Activated naive CD8-positive, alpha-beta T cell treated with anti-CD3 and anti-CD28 coated beads, Interleukin-2, amount 50 U/mL, for 16 hours (primary cell): Measurements from ENCODE around the gene MPRIP.
"Not testable (repeated sequence)": the region's sequence is repeated elsewhere in the genome, so short reads cannot be mapped to it uniquely, and the experiment has no call there.

ENCODE experiments used
- DNase-seq: peaks from one replicate; pipeline ENCODE4 v3.0.0-alpha.2; 2020; ENCODE audit warnings: low read depth, low spot score

The MPRIP gene

DNA sequence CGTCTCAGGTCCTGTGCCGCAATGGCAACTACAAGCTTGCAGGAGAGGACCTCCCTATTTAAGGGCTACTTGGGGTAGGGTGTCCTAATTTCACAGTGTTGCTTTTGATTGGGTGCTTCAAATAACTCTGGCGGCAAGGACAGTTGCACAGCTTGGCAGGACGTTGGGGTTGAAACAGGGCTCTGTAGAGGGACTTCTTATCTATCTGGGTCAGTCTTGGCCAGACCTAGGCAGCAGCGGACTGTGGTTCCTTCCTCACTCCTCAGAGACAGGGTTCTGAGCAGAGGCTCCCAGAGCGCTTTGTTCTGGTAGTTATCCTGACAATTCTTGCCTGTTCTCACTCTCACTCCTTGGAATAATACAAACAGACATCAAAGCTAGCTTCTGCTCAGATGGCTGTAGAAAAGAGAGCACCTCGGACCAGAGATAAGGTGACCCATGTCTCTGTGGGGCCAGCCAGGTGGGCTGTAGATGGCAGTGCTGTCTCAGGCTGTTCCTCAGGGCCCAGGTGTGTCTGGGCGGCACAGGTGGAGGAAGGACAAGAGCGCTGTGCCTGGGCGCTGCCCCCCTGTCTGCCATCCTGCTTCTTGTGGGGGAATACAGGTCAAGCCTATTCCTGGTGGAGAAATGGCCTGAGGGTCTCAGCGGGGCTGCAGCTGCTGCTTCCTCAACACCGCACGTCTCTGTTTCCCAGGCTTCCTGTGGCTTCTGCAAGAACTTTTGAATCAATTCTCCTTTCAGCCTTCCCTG is 102.8 kb downstream of the MPRIP start:
- DNase-seq = no peak

GRCh38 chr17:17146786-17147406 is 104.6 kb downstream of the MPRIP start:
- DNase-seq = no peak

GRCh38 chr17:17147821-17148220 is 105.6 kb downstream of the MPRIP start:
- no peak for DNase-seq

- no peak for DNase-seq
These were observed 107.5 kb downstream of the MPRIP start for GRCh38 chr17:17149520-17150447.

DNA sequence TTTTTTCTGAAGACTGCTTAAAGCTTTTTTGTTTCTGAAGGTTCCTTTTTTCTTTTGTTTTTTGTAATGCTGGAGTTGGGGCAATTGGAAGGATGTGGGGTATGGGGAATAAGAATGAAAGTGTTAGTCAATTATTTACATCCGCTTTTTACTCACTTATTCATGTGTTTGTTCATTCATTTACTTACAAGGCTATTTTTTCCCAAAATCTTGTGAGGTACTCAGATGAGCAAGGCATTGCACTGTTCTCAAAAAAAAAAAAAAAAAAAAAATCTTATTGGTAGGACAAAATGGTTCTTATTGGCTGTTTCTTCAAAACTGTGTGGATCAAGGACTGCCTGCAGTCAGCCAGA is 108.2 kb downstream of the MPRIP start:
- no peak for DNase-seq

DNA sequence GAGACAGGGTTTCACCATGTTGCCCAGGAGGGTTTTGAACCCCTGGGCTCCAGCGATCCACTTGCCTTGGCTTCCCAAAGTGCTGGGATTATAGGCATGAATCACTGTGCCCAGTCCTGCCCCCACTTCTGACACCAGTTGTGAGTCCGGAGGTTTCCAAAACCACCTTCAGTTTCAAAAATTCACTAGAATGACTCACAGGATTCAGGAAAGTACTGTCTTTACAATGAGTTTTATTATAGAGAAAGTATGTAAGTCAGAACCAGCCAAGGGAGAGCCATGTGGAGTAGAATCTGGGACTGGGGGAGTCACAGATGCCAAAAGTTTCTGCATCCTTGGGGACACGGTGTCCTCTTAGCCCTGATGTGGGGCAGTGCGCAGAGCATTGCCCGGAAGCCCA is 108.8 kb downstream of the MPRIP start:
- no peak for DNase-seq

DNA sequence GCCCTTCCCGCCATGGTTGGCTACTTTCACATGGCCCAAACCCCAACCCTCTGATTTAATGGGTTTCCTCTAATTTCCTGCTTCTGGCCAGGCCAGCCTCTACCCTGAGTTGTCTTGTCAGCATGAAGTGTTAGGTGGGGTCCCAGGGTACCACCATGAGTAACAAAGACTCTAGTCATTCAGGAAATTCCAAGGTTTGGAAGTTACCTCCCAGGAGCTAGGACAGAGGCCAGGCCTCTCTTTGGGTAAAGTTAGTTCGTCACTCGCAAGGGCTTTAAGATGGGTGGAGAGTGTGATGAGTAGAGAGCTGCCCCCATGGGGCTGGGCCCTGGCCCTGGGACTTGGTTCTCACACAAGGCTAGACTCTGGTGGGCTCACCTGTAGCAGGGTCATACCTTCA is 109.3 kb downstream of the MPRIP start:
- no peak for DNase-seq

GRCh38 chr17:17151962-17152361 is 109.7 kb downstream of the MPRIP start:
- no peak for DNase-seq

DNA sequence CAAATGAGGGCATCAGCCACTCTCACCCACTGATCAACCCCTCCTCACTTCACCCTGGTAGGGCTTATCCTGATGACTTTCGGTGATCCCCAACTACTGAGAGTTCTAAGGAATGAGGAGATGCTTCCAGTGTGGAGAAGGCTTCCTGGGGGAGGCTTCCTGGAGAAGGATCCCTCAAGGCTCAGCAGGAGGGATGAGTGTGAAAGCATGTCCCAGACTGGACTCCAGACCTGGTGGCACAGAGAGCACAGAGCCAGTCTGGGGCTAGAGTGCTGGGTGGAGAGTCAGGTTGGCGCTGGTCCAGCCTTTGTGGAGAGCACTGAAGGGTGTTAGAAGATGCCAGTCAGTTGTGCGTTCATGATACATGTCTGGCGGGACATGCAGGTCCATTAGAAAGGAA is 110.1 kb downstream of the MPRIP start:
- no peak for DNase-seq

DNA sequence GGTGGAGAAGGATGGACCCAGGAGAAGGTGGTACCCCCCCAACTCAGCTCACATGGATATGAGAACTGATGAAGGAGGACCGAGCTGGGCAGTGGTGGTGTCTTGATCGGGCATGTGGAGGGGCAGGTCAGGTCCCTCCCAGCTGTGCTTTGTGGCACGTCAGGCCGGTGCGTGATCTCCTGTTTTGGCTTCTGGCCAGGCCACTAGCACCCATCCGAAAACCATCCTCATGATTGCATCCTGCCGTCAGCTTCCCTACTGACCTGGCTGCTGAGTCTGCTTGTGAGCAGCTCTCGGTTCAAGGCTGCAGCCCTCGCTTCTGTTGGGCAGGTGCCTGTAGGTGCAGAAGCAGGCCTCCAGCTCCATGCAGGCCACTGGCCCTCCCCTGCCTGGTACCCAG is 110.8 kb downstream of the MPRIP start:
- DNase-seq = no peak

DNA sequence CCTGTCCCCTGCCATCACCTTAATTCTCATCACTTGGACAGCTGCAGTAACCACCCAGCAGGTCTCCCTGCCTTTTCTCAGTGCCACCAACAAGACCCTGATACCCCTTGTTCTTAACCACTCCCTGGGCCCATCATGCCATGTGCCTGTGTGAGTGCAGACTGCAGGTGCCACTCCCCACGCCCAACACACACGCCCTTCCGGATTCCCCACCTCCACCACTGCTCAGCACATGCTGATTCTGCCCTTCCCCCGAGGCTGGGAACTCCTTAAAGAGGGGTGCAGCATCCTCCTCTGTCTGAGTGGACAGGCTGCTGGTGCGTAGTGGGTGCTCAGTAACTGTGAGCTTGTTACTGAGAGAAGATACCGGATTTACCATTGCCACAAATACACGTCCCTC is 111.5 kb downstream of the MPRIP start:
- DNase-seq = no peak

GRCh38 chr17:17154556-17154955 is 112.3 kb downstream of the MPRIP start:
- DNase-seq = no peak

DNA sequence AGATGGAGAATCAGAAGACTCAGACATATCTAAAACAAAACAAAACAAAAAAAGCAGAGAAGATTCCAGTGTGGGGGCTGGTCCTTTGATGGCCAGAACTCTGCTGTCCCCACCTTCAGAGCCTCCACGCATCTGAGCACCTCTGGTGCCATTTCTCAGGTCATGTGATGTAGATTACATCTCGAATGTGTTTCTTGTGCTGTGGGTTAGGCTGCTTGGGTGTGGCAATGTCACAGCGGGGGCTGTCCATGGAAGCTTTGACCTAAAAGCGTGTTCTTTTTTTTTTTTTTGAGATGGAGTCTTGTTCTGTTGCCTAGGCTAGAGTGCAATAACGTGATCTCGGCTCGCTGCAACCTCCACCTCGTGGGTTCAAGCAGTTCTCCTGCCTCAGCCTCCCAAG is 112.7 kb downstream of the MPRIP start:
- DNase-seq = no peak

GRCh38 chr17:17155568-17155967 is 113.3 kb downstream of the MPRIP start:
- no peak for DNase-seq

DNA sequence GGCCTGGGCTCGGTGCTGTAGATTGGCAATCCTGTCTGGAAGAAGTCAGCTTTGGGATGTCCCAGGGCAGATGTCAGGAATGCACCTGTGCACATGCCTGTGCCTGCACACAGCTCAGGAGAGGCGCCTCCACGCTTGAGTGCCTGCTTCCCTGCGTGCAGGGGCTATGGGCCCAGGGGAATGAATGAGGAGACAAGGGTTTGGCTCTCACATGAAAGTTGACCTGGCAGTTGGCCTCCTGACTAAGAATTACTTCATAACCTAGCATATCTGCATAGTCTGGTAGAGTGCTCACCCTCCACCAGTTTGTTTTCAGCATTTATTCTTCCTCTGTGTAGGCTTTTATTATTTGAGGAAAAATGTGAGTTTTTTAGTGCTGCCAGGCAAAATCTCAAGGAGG is 113.8 kb downstream of the MPRIP start:
- no peak for DNase-seq

DNA sequence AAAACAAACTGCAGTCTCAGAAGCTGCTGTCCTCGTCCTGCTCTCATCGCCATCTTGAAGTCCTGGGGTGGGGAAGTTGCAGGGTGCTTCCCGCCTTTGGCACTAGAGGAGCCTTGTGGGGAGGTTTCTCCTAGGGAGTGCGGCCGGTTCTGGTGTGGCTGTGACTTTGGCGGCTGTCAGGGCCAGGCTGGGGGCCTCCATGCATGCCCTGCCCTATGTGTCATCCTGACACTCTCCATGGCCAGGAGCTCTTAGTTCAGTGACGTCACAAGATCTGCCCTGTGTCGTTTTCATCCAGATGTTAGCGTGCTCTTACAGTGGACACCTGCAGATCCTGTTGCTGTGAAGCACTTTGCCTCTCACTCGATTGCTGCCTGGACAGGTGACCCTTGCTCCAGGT is 114.3 kb downstream of the MPRIP start:
- DNase-seq = no peak

- no peak for DNase-seq
These were observed 114.8 kb downstream of the MPRIP start for GRCh38 chr17:17157041-17157440.

GRCh38 chr17:17158506-17158905 is 116.2 kb downstream of the MPRIP start:
- not testable (repeated sequence) for DNase-seq

DNA sequence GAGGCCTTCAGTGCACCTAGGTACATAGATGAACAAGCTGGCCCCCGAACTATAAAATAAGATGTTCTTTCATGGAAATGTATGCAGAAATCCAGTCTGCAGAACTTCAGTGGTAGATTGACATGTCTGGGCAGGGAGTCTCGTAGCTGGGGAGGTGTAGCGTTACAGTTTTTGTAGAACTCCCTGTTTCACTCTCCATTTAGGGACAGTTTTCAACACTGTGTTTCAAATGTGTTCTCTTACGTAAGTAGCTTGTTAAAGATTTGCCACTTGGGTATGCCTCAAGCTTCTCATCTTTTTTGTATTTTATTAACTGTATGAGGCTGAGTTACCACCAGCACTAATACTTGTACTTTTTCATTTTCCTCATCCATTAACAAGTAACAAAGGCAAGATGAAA is 117.3 kb downstream of the MPRIP start:
- DNase-seq = no peak

DNA sequence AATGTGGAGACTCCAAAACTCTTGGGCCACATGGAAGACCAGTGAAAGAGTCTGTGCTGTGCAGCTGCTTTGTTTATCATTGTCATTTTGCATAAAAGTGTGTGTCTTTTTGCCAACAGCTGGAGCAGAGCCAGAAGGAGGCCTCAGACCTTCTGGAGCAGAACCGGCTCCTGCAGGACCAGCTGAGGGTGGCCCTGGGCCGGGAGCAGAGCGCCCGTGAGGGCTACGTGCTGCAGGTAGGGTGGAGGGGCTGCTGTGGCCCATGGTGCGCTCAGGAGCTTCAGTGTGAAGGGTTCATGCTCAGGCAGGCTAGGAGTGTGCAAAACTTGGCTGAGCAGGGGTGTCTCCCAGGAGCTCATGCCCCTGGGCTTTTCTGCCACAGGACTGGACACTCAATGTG is 118.9 kb downstream of the MPRIP start:
- DNase-seq = no peak

DNA sequence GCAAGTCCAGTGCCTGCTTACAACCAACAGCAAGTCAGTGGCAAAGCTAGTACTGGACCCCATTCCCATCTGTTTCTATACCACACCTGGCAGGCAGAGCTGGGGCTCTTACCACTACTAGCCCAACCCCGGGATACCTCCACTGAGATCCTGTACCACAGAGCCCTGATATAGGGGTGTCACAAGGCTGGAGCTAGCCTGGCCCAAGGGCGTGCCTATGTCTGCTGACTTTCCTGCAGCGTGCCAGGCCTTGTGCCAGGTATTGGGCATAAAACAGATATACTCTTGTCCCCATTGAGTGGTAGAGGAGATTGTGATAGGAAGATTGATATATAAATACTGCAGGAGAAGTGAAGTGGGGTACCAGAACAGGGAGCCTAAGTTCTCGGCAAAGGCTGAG is 119.5 kb downstream of the MPRIP start:
- DNase-seq = no peak

DNA sequence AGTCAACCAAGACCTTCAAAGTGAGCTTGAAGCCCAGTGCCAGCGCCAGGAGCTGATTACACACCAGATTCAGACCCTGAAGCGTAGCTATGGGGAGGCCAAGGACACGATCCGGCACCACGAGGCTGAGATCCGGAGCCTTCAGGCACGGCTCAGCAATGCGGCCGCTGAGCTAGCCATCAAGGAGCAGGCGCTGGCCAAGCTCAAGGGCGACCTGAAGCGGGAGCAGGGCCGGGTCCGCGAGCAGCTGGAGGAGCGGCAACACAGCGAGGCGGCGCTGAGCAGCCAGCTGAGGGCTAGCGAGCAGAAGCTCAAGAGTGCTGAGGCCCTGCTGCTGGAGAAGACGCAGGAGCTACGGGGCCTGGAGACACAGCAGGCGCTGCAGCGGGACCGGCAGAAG is 121.9 kb downstream of the MPRIP start:
- DNase-seq = no peak

GRCh38 chr17:17164676-17165075 is 122.4 kb downstream of the MPRIP start:
- no peak for DNase-seq
